AML-193 (cell line): ENCODE results near the gene SCN8A.
"Not testable (repeated sequence)": the region's sequence is repeated elsewhere in the genome, so short reads cannot be mapped to it uniquely, and the experiment has no call there.

ENCODE experiments used
- DNase-seq, 2 experiments: peaks; one replicate each; lab custom pipeline; 2025; lab: John Stamatoyannopoulos, UW

Gene SCN8A

DNA sequence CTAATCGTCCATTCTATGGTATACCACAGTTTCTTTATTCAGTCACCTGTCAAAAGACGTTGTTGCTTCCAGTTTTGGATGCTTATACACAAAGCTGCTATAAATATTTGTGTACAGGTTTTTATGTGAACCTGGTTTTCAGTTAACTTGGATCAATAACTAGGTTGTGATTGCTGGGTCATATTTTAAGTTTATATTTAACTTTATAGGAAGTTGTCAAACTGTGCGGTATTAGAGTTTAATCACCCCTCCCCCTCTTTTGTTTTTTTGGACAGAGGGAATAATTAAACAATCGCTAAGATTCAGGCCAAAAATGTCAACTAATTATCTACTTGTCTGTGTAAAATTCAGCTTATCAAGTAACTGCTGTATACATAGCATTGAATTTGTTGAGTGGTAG lies 34.3 kb downstream of the SCN8A start:
- no peak for DNase-seq

DNA sequence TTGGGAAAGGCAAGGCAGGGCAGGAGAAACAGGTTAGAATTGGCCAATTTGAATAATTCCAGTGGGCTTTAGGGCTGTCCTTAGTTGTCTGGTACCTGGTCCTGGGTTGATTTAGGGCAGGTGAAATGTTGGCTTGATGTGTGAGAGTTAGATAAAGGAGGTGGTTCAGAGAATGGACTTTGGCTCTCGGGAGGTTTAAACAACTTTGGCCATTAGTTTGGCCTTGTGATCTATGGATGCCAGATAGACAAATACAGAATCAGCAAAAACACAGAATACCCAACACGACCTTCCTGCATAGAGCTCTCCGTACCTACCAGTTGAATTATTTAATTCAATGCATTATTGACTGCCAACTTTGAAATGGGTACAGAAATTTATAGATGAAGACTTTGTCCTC lies 35.1 kb downstream of the SCN8A start:
- no peak for DNase-seq

DNA sequence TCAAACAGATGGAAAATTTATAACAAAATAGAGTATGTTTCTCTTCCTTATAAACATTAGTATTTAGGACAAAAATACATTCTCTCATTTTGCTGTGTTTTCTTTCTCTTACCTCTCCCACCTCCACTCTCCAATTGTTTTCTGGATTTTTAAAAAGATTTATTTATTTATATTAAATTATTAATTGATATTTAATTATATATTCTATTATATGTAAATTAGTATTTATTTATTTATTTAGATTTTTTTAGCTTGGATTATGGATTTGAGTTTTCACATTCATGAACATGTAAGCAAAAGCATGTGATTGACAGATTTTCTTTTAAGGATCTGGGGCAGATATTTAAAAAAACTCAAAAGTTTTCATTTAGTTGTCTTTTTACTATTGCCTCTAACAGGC lies 35.6 kb downstream of the SCN8A start:
- no peak for DNase-seq

DNA sequence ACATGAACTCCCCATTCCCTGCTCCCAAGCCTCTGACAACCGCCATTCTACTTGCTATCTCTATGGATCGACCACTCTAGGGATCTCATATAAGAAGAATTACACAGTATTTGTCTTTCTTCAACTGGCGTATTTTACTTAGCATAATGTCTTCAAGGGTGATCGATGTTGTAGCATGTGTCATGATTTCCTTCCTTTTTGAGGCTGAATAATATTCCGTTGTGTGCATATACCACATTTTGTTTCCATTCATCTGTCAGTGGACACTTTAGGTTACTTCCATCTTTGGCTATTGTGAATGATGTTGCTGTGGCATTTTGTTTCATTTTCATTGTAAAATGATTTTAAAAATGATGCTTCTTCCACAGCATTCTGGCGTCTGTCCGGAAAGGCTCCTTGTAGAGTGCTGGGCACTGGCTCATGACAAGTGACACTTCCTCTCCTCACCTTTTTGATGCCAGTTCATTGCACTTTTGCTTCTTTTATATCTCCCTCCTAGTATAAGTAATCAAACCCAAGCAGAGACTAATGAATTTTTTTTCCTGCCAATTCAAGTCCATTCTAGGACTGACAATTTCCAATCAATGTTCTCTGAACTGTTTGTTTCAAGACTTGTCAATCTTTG lies 39.3 kb downstream of the SCN8A start:
- no peak for DNase-seq

DNA sequence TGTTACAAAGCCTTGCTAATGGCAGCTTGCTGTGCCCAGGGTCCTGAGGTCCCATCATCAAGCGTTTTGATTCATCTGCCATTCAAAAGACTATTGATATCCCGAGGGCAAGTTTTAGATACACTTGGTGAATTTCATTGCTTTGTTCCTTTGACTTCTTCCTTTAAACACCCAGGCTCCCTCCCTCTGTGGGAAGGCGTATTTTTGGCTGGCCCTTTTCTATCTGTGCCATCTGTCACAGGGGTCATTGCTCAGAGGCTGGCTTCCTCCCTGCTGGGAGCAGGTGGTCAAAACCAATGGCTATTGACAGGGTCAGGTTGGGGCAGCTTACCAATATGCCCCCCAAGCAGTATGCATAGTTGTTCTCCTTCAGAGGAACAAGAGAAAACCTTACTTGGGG lies 40.0 kb downstream of the SCN8A start:
- no peak for DNase-seq

DNA sequence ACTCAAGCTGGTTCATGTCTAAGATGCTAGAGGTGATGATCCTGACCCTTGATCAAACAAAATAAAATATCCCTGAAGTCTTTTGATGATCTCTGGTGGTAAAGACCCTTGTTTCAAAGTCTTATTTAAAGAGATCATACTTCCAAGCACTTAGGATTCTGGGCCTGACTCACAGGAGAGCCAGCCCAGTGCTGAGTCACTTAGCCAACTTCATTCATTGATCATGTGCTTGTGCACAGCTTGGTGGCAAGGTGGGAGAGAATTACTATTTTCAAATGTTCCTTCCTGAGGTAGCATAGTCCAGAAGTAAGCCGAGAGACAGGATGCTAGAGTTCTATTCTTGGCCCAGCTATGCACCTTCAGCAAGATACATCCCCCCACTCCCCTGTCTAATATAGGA lies 40.6 kb downstream of the SCN8A start:
- no peak for DNase-seq

DNA sequence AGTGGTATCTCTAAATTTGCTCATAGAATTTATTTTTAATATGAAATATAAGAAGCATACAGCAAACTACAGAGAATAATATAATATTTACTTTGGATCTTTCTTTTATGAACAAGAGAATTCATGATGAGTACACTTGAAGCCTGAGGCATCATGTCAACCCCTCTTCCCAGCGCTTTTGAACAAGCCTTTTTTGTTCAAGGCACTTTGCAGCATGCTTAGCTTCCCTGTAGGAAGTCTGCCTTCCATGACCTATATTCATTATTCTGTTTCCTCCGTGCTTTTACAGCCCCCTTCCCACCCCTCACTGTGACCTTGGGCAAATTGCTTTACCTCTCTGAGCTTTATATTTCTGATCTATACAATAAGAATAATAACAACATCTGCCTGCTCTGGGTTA lies 41.6 kb downstream of the SCN8A start:
- DNase-seq: no peak

DNA sequence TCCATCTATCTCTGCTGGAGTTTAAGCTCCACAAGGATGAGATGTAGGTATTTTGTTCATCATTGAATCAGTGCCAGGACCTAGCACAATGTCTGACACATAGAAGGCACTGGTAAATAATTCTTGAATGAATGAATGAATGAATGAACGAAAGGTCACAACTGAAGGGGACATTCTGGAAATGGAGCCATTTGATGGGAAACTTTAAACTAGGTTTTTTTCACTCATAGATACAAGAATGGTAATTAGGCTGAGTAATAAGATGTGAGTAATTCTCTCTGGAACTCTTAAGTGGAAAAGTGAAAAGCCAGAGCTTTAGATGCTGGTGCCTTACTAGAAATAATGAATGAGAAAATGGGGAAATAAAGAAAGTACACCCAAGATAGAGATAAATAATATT lies 44.3 kb downstream of the SCN8A start:
- DNase-seq: no peak

DNA sequence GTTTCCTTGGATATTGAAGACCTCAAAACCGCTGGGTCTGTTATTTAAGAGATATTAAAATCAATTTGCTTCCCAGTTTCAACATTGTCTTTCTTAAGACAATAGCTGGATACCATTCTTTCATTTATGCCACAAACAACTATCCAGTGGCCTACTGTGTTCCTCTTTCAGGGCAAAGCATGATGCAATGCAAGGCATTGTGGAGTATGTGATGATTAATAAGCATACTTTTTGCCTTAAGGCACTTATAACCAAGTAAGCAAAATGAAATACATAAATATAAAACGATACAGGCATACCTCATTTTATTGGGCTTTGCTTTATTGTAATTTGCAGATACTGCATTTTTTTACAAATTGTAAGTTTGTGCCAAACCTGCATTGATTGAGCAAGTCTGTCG lies 45.5 kb downstream of the SCN8A start:
- DNase-seq: peak; percentile 39 to 44

DNA sequence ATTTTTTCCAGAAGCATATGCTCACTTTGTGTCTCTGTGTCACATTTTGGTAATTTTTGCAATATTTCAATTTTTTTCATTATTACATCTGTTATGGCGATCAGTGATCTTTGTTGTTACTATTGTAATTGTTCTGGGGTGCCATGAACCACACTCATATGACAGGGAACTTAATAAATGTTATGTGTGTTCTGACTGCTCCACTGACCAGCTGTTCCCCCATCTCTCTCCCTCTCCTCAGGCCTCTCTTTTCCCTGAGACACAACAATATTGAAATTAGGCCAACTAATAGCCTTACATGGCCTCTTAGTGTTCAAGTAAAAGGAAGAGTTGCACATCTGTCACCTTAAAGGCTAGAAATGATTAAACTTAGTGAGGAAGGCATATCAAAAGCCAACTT lies 46.0 kb downstream of the SCN8A start:
- DNase-seq: no peak

DNA sequence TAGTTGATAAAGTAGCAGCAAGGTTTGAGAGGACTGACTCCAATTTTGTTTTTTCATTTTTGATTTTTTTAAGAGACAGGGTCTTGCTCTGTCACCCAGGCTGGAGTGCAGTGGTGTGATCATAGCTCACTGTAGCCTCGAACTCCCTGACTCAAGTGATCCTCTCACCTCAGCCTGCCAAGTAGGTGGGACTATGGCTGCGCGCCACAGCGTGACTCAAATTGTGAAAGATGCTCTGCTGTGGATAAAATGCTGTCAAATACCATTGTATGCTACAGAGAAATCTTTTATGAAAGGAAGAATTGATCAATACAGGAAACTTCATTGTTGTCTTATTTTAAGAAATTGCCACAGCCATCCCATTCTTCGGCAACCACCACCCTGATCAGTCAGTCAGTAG lies 48.3 kb downstream of the SCN8A start:
- no peak for DNase-seq

DNA sequence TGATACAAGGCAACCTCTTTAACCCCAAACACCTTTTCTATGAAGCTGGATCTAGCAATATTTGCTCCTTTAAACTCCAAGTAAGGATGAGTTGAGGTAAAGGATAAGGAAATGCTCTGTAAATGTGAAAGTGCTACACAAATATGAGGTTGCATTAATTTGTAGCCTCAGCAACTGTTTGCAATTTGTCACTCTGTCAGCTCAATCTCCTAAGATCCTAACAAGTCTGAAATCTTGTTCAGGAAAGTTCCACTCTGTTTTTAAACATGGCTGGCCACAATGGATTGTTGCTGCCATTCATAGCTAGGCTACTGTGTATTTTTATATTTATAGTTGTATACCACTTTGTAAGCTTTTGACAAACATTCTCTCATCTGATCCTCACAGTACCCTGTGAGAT lies 51.3 kb downstream of the SCN8A start:
- no peak for DNase-seq

DNA sequence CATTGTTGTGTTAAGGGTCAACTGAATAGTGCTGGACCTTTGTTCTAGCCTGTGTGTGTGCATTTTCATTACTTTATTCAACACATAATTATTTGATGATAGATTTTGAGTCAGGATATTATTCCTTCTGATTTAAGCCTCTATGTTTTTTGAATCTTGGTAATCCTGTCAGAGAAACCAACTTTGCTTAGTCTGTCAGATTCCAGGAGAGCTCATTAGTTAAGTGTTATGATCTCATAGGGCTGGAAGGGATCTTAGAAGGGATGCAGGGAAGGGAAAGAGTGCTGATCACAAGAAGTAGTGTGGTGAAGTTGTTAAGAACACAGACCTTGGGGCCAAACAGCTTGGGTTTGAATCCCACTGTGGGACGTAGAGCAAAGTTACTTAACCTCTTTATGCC lies 52.9 kb downstream of the SCN8A start:
- DNase-seq: no peak

DNA sequence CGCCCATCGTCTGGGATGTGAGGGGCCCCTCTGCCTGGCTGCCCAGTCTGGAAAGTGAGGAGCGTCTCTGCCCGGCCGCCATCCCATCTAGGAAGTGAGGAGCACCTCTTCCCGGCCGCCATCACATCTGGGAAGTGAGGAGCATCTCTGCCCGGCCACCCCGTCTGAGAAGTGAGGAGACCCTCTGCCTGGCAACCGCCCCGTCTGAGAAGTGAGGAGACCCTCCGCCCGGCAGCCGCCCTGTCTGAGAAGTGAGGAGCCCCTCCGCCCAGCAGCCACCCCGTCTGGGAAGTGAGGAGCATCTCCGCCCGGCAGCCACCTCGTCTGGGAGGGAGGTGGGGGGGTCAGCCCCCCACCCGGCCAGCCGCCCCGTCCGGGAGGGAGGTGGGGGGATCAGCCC lies 53.7 kb downstream of the SCN8A start:
- not testable (repeated sequence) for DNase-seq

DNA sequence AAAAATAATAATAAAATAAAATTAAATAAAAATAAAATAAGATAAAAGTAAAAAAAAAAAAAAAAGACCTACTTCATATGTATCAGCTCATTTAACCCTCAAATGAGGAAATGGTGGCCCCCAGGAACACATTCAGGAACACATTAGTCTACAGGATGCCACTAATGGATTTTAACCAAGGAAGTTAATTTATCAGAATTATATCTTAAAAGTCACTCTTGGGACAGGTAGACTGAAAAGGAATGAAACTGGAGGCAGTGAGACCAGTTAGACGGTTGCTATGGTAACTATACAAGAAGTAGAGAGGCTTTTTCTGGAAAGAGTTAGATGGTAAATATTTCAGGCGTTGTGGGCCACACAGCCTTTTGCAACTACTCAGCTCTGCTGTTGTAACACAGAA lies 54.9 kb downstream of the SCN8A start:
- DNase-seq: no peak

DNA sequence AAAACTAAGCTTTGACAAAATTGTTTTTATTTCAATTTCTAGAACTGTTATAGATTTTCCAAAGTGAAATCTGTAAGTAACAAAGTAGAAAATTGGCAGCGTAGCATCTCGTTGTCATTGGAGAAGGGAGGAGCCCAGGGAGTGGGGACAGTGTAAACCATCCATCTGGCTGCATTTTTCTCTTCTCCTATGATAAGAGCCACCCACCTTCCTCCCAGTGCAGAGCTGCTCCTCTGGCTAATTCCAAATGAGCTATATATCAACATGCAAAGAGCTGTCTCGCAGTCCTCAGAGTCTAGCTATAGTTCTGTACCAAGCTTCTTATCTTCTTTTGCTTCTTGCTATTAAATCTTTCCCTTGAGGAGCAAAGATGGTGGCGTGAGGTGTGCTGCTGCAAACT lies 56.6 kb downstream of the SCN8A start:
- no peak for DNase-seq

DNA sequence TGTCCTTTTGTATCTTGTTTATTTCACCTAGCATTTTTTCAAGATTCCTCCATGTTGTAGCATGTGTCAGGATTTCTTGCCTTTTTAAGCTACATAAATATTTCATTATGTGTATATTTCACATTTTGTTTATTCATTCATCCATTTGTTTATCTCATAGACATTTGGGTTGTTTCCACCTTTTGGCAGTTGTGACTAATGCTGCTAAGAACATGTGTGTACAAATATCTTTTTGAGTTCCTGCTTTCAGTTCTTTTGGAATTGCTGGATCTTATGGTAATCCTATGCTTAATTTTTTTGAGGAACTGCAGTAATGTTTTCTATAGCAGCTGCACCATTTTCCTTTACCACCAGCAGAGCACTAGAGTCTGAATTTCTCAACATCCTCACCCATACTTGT lies 62.4 kb downstream of the SCN8A start:
- DNase-seq: no peak

DNA sequence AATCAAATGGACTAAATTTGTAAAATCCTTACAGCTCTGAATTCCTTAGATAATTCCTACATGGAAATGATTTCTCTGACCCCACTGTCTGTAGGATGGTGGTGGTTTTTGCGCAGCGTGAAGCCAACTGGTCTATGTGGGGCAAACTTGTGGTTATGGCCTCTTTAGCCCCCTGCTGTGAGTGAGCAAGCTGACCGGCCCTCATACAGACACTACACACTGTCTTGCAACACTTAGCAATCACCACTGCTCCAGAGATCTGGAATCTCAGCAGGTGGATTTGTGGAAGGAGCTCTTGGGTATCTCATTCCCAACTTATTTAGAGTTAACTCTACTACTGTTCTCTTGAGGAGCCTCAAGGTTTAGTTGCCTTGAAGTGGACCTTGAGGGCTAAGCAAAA lies 70.2 kb downstream of the SCN8A start:
- no peak for DNase-seq

DNA sequence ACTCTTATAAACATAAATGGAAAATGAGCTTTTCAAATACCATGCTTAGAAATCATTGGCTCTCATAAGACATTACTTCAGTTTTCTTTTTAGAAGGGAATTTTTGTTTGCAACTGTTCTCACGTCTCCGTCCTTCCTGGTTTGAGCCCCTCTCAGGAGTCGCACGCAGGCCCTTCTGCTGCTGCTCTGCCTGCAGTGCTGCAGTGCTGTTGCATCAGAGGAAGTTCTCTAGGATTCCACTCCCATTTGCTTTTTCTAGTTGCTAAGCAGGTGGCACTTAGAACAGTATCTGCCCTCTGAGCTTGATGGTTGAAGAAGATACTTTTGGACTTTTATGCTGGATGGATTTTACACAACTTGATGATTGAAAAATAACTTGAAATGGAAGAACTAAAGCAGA lies 70.8 kb downstream of the SCN8A start:
- no peak for DNase-seq

DNA sequence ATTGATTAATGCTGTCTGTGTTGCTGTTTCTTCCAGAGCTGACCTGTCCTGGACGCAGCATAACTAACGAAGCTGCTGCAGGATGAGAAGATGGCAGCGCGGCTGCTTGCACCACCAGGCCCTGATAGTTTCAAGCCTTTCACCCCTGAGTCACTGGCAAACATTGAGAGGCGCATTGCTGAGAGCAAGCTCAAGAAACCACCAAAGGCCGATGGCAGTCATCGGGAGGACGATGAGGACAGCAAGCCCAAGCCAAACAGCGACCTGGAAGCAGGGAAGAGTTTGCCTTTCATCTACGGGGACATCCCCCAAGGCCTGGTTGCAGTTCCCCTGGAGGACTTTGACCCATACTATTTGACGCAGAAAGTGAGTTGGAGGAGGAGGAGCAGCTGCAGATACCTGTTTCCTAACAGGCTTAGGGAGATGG lies 71.7 kb downstream of the SCN8A start:
- DNase-seq: no peak

DNA sequence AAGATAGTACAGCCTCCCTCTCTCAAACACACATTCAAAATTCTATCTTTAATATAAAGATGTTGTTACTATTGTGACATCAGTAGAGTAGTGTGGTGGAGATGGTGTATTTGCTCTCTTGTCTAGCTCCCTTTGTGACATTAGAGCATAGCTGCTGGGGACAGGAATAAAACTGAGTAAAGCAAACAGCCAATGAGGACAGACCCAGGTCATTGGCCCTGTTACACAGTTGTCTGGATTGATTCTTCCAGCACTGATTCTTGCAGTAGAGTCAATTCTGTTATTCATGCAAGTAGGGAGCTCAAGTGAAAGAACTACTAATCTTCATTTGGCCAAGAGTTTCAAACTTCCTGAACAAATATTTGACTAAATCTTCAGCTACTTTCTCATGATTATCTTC lies 72.4 kb downstream of the SCN8A start:
- no peak for DNase-seq

DNA sequence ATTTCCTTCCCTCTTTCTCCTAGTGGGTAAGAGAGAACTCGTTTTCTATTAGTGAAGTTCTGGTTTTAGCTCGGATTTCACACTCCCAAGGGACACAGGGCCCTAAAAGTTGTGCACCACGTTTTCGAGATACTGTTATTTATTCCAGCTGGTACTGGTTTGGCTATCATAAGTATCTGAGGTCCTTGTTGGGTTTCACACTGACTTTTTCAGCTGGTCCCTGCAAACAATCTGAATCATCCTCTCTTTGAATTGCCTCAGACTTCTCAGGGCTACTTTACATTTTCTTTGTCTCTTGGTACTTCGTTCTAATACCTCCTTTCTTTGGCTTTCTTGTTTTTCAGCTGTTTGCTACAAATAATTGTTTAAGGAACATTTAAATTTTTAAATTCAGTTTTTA lies 75.7 kb downstream of the SCN8A start:
- DNase-seq: no peak

DNA sequence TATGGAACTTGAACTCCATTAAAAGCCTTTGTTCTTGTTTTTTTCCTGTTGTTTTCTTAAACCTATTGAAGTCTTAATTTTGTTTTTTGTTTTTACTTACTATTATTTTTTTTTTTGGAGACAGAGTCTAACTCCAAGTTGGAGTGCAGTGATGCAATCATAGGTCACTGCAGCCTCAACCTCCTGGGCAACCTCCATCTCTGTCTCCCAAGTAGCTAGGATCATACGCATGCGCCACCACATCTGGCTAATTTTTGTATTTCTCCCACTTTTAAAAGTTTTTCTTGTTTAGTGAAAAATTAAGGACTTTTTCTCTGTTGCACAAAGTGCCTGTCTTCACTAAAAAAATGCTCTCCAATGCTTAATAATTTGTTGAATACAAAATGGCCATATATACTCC lies 76.2 kb downstream of the SCN8A start:
- DNase-seq: no peak

DNA sequence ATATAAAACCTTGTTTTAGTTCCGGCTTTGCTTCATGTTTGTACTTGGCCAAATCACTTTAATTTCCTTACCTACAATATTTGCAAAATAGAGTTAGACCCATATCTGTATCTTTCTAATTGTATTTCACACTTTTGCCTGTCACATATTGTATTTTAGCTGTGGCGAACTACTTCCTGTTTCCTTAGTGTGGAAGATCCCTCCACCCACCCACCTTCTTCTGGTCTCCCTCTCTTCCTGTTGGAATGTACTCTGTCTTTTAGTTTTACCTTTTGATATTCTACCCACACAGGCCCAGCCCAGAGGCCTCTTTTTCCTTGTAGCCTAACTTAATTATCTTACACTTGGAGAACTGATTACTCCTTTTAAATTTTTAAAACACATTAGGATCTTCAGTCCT lies 78.2 kb downstream of the SCN8A start:
- DNase-seq: no peak

DNA sequence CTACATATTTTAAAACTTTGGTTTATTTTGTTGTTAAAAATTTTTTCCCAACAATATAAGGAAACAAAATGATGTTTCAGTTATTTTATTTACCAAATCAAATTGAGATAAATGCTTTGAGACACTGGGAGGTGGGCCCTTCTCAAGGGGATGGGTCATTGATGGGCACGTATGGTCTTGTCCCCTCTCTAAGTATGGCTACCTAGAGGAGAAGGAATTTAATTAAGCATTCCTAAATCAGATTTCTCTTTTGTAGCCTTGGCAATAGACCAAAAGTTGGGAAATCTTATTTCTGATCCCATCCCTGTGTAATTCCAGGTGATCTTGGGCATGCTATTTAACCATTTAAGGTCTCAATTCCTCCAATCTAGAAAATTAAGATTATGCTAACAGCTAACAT lies 79.0 kb downstream of the SCN8A start:
- no peak for DNase-seq
